ENCODE results near the gene FANCG. TPM values are rescaled to one million over a fixed set of nuclear protein-coding genes. Genes with fewer than 3 reads are reported as not detected.

Gene FANCG
- total RNA-seq, 4 donors from 2014 or later: 2.2 to 9.4 (median 4.3) TPM

DNA sequence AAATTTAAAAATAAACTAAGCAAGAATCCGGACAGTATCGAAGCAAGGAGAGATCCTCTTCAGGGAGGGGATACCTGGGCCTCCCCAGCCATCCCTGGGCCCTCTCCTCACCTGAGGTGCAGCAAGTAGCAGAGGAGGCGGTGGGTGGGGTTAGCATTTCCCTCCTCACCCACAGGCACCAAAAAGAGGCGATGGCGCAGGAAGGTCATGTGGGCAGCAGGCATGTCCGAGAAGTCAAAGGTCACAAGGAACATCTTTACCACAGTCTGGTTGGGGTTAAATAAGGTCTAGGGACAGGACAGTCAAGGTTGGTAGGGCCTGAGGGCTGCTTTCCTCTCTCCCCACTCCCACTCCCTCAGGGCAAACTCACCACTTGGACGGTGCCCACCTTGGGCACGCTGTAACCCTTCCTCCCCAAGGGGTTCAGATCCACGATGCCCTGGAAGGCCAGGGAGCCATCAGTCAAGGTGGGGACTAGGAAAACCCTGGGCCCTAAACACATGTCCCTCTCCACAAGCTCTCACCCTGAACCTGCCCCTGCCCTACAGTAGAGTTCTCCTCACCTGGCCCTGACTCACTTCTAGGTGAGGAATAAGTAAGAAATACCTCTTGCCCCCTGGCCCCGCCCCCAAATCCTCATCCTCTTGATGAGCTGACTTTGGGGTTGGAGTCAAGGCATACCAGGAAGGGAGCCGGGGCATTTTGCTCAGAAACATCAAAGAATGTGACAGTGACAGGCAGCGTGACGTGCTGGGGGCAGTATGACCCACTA, 26.0 kb upstream of the FANCG start:
- H3K36me3 ChIP-seq: peaks cover 26 to 59% (median 57%) of the 10 kb centered on the region in 4 donors
- no peak for DNase-seq (ENCODE audit: extremely low spot score)
- peaks cover 30 to 44% (median 40%) of the 10 kb centered on the region in 4 donors for H3K4me1 ChIP-seq
- H3K27ac ChIP-seq (replicated peaks in 1 of 4): no peak overlapping the region
- intact Hi-C loops (cut with DNase I): no loop called here
- 91% methylated on average over 12 of the region's 13 CpGs for WGBS
- no peak overlapping the region for H3K4me3 ChIP-seq
- no peaks in the 10 kb centered on the region for H3K9me3 ChIP-seq
- H3K27me3 ChIP-seq: no peaks in the 10 kb centered on the region
- no peak for TF ChIP-seq POLR2A (IDR thresholded peaks at IDR 0.05; ENCODE audit: low read depth)

DNA sequence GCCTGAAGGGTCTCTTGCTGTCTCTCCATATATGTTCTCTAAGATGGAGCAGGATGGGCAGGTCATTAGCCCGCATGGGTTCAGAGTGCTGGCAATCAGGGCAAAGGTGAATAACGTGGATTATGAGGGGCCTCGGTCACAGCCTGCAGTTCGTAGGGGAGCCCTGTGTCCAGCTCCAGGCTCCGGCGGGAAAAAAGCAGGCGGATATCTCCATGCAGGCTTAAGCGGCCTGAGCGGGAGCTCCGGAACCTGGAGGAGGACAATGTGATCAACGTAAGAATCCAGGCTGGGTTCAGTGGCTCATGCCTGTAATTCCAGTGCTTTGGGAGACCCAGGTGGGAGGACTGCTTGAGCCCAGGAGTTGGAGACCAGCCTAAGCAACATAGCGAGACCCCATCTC, 25.4 kb upstream of the FANCG start:
- peaks cover 33 to 65% (median 63%) of the 10 kb centered on the region in 4 donors for H3K36me3 ChIP-seq
- 87% methylated on average over 12 of the region's 12 CpGs for WGBS
- intact Hi-C loops (cut with DNase I): no loop called here

DNA sequence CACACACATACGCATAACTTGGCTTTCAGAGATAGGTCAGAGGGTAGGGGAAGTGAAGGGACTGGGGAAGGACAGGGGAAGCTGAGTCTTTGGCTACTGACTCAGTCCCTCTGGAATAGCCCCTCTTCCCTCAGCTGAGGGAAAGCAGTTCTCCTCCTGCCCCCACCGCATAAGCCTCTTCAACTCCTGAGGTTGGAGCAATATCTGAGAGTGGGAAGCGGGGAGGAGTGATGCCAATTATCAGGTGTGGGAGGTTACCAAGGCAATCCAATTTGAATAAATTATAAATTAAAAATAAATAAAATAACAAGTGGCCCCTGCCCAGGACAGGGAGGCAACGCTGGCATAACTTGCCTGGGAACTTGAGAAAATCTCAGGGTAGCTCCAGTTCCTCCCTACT, 24.8 kb upstream of the FANCG start:
- H3K4me3 ChIP-seq: no peak overlapping the region
- no peaks in the 10 kb centered on the region for H3K27me3 ChIP-seq
- intact Hi-C loops (cut with DNase I): loop anchor here (5.0 kb wide), 1 partner anchor 373 kb away; no protein-coding TSS in a partner anchor
- 96% methylated on average over 4 of the region's 4 CpGs for WGBS
- H3K4me1 ChIP-seq: peaks cover 21 to 34% (median 30%) of the 10 kb centered on the region in 4 donors
- H3K36me3 ChIP-seq: peaks cover 38 to 70% (median 68%) of the 10 kb centered on the region in 4 donors
- no peaks in the 10 kb centered on the region for H3K9me3 ChIP-seq
- TF ChIP-seq, protein P1, sequence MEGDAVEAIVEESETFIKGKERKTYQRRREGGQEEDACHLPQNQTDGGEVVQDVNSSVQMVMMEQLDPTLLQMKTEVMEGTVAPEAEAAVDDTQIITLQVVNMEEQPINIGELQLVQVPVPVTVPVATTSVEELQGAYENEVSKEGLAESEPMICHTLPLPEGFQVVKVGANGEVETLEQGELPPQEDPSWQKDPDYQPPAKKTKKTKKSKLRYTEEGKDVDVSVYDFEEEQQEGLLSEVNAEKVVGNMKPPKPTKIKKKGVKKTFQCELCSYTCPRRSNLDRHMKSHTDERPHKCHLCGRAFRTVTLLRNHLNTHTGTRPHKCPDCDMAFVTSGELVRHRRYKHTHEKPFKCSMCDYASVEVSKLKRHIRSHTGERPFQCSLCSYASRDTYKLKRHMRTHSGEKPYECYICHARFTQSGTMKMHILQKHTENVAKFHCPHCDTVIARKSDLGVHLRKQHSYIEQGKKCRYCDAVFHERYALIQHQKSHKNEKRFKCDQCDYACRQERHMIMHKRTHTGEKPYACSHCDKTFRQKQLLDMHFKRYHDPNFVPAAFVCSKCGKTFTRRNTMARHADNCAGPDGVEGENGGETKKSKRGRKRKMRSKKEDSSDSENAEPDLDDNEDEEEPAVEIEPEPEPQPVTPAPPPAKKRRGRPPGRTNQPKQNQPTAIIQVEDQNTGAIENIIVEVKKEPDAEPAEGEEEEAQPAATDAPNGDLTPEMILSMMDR (IDR thresholded peaks at IDR 0.05): no peak
- no peak for TF ChIP-seq POLR2A (IDR thresholded peaks at IDR 0.05; ENCODE audit: low read depth)
- no peak for TF ChIP-seq EP300 (IDR thresholded peaks at IDR 0.05)
- TF ChIP-seq POLR2AphosphoS5 (IDR thresholded peaks at IDR 0.05): no peak
- DNase-seq (ENCODE audit: extremely low spot score): no peak
- H3K27ac ChIP-seq (replicated peaks in 1 of 4): no peak overlapping the region

More for the DNA sequence above, 25.4 kb upstream of the FANCG start:
- Histone ChIP-seq H3K27ac (replicated peaks in 1 of 4) (no peak overlapping the region), H3K4me3 (no peak overlapping the region), H3K9me3 (no peaks in the 10 kb centered on the region), H3K4me1 (peaks cover 23 to 39% (median 34%) of the 10 kb centered on the region in 4 donors), H3K27me3 (no peaks in the 10 kb centered on the region)
- DNase-seq (ENCODE audit: extremely low spot score): no peak
- TF ChIP-seq POLR2AphosphoS5 (IDR thresholded peaks at IDR 0.05): no peak
- TF ChIP-seq, protein P1 (IDR thresholded peaks at IDR 0.05): no peak
- no peak for TF ChIP-seq EP300 (IDR thresholded peaks at IDR 0.05)
- TF ChIP-seq POLR2A (IDR thresholded peaks at IDR 0.05; ENCODE audit: low read depth): no peak

DNA sequence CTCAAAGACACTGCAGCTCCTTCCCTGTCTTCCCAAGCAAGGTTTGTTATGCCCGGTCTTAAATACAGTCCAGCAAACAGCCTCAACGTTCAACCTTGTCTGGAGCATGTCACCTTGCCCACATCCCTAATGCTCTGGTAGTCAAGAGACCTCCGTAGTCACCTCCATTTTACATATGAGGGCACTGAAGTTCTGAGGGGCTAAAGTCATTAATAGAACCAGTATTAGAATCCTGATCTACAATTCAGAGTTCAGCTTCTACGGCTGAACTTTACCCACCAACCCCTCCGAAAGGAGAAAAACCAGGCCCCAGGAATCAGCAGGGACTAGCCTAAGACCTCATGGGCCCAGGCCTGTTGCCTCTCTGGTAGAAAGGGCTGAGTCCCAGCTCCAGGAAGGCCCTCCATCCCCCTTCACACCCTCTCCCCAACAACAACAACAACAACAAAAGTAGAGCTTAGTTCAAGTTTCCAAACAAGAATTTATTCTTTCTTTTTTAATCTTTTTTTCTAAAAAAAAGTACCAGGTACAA, 24.0 kb upstream of the FANCG start:
- 30% methylated on average over 5 of the region's 5 CpGs for WGBS
- Histone ChIP-seq H3K27ac (replicated peaks in 1 of 4) (peak overlapping the region; percentile 81 to 91 (median 88)), H3K4me3 (peak overlapping the region; percentile 62 to 92 (median 68)), H3K4me1 (peaks cover 21 to 33% (median 27%) of the 10 kb centered on the region in 4 donors), H3K27me3 (no peaks in the 10 kb centered on the region), H3K36me3 (peaks cover 40 to 74% (median 71%) of the 10 kb centered on the region in 4 donors), H3K9me3 (no peaks in the 10 kb centered on the region)
- DNase-seq (ENCODE audit: extremely low spot score): no peak
- TF ChIP-seq, protein P1 (IDR thresholded peaks at IDR 0.05): no peak
- TF ChIP-seq POLR2AphosphoS5 (IDR thresholded peaks at IDR 0.05) (no peak), POLR2A (IDR thresholded peaks at IDR 0.05; ENCODE audit: low read depth) (no peak), EP300 (IDR thresholded peaks at IDR 0.05) (no peak)
- intact Hi-C loops (cut with DNase I): loop anchor here (5.0 kb wide), 1 partner anchor 374 kb away; no protein-coding TSS in a partner anchor
